KOPT-K1 (cell line): ENCODE results near the gene NAA80.
"Not testable (repeated sequence)": the region's sequence is repeated elsewhere in the genome, so short reads cannot be mapped to it uniquely, and the experiment has no call there.

Experiments
- H3K27ac ChIP-seq: fragments of 200-600 bp; sonication (generic); 2 replicates; pipeline ENCODE4 v1.5.1; 2016; ENCODE audit warnings: antibody characterized with exemption, mild to moderate bottlenecking, low read depth, low read length; ENCODE audit not compliant: poor library complexity, severe bottlenecking
- H3K36me3 ChIP-seq: fragments of 200-600 bp; sonication (generic); 2 replicates; pipeline ENCODE4 v1.5.1; 2017; ENCODE audit warnings: antibody characterized with exemption, mild to moderate bottlenecking, low read length, moderate library complexity; ENCODE audit not compliant: insufficient read depth
- H3K9me3 ChIP-seq: fragments of 200-600 bp; sonication (generic); 2 replicates; pipeline ENCODE4 v1.5.1; 2017; ENCODE audit warnings: antibody characterized with exemption, low read length, mild to moderate bottlenecking; ENCODE audit not compliant: insufficient read depth, poor library complexity, severe bottlenecking

The NAA80 gene

DNA sequence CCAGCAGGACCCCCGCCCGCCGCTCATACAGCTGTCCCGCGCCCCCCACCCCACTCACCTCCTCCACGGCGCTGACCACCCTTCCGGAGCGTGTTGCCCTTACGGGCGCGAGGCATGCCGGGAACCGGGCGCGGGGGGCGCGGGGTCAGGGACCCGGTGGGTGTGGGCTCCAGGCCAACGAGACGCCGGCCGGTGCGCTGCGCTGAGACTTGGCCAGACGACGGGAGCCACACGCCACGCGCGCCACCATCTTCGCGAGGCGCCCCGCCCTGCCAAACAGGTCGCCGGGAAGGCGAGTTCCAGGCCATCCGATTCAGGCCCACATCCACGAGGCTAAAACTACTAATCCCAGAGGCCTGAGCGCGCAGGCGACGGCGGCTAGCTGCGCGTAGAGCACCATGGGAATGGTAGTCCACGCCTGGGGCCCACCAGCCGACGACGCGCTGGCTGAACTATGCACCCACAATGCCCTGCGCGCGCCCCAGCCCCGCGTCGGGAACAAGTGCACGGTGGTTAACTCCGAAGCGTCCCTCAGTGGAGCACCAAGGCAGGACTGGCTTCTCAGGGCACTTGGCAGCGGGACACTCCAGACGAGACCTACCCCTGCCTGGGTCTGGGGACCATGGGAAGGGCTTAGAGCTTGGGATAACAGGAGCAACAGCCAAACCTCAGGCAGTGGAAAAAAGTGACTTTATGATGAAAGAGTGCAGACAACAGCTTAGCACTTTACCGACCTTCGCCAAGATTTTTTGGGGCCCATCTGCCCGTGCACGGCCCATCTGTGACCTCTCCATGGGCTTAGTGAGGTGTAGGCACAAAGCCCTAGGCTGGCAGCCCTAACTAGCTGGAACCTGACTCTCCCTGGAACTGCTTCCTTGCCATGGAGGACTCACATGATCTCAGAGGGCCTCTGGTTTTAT is 6.8 kb downstream of the NAA80 start, which contains the start of gene IFRD2:
Gene IFRD2 (minus strand): TSS at position 271 of the 920 bp plus-strand sequence. CDS start 155 bp downstream, at position 116.
- H3K27ac ChIP-seq = peak within 1 kb of the TSS; percentile 79
- H3K36me3 ChIP-seq = peaks cover 32% of the 10 kb centered on the region
- no peaks in the 10 kb centered on the region for H3K9me3 ChIP-seq

DNA sequence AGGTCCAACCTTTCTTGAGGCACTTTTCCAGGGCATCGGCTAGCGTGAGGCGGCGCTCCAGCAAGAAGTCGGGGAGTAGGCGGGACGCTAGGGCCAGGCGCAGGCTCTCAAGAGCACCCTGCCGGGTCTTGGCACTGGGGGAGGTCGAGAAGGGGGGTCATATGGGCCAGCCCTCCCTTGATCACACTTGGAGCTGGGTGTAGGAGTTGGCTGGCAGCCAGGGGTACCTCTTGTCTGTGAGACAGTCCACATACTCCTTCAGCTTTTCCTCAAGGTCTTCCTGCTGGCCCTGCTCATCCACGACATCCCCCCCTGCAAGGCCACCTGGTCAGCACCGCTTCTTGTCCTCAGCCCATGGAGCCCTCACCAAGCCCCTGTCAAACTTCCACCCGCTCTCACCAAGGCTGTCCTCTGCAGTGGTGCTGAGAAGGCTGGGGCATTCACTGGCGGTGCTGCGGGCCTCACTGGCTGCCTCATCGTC is 9.0 kb downstream of the NAA80 start:
- H3K36me3 ChIP-seq = peaks cover 51% of the 10 kb centered on the region
- no peak overlapping the region for H3K27ac ChIP-seq
- H3K9me3 ChIP-seq = no peaks in the 10 kb centered on the region

DNA sequence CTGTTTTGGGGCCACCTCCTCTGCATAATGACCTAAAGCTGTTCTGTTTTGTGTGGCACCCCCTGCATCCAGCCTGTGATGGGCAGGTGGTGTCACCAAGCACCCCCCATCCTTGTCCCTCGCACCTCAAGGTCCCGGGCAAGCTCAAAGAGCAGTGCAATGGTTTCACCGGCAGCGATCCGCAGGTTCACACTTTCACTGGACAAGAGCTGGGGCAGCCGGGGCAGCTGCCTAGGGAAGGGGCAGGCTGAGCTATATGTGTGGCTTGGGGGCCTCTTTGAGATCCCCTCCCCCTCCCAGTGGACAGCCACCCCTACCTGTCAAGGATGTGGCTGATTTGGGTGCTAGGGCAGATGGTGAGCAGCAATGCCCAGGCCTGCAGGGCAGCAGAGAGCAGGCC is 10.1 kb downstream of the NAA80 start:
- H3K9me3 ChIP-seq = no peaks in the 10 kb centered on the region
- no peak overlapping the region for H3K27ac ChIP-seq
- peaks cover 51% of the 10 kb centered on the region for H3K36me3 ChIP-seq

DNA sequence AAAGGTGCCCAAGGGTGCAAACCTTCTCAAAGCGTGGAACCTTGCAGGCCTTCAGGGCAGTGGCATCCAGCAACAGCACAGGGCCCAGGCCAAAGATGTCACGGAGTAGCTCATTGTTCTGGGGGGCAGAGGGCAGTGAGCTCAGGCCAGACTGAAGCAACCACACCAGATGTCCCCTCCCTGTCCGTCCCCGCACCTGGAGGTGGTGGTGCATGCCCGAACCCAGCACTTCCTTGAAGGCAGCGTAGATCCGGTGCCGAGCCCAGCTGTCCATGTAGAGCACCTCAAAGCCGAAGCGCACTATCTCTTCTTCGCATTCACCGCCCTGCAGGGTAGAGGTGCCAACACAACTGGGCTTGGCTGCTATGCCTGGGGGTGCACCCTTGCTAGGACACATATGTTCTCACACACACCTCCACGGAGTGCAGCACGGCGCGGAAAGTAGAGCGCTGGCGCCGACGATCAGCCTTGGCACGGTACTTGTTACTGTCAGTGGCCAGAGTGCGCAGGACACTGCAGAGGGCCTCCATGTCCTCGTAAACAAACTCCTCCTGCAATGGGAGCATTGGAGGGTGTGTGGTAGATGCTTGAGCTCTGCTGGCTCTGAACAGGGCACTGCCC is 10.7 kb downstream of the NAA80 start:
- H3K9me3 ChIP-seq = no peaks in the 10 kb centered on the region
- H3K36me3 ChIP-seq = peaks cover 51% of the 10 kb centered on the region
- no peak overlapping the region for H3K27ac ChIP-seq

DNA sequence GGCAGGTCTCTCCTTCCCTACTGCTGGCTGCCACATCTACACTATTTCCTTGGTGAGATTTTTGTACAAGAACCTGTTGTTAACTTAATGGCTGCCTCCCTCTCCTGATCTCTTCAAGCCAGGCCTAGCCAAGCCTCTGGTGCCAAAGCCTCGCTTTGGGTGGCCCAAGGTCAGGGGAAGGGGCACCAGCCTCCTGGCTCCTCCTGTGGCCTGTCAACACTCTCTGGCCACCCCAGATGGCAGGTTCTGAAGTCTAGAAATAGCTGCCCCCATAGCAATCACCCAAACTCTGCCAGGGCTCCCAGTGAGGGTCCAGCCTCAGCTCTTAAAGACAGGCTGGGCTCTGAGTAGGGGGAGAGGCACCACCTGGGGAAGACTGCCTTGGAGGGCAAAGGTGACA is 11.9 kb downstream of the NAA80 start:
- H3K27ac ChIP-seq = no peak overlapping the region
- no peaks in the 10 kb centered on the region for H3K9me3 ChIP-seq
- peaks cover 51% of the 10 kb centered on the region for H3K36me3 ChIP-seq

DNA sequence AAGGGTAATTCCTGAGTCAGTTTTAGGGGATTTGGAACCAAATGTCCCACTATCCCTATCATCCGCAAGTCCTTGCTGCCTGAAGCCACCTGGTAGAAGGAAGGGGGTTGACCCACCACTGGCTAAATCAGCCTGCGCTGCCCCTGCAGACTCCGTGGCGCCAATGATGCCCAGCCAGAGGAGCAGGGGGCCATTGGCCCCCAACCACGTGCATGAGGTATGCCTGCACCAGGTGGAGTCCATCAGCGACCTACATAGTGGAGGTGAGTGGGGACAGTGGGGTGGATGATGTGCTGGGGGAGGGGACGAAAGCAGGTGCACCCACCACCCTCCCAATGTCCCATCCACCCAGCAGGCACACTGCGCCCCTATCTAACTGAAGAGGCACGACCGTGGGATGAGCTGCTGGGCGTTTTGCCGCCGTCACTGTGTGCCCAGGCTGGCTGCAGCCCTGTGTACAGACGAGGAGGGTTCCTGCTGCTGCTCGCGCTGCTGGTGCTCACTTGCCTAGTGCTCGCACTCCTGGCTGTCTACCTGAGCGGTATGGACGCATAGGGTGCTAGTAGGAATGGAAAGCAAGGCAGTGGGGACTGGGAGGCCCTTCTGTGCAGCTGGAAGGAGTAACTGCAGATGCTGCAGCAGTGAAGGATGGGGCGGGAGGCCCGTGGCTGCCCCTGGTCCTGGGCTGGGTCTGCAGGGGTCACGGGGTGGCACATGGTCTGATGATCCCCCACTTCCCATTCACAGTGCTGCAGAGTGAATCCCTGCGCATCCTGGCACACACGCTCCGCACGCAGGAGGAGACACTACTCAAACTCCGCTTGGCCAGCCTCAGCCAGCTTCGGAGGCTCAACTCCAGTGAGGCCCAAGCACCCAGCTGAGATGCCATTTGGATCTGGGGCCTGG is 12.6 kb downstream of the NAA80 start:
- Histone ChIP-seq H3K9me3 (no peaks in the 10 kb centered on the region), H3K27ac (no peak overlapping the region), H3K36me3 (peaks cover 51% of the 10 kb centered on the region)

DNA sequence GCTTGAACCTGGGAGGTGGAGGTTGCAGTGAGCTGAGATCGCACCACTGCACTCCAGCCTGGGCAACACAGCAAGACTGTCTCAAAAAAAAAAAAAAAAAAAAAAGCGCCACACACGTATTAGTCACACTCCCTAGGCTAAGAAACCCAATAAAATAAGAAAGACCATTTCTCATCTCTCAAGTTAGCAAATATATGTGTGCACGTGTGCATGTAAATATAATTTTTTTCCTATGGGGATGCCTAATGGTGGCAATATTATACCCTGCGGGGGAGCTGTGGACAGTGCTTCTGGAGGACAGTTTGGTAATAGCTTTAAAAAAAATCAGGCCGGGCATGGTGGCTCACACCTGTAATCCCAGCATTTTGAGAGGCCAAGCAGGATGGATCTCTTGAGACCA is 15.1 kb downstream of the NAA80 start:
- H3K36me3 ChIP-seq = peaks cover 36% of the 10 kb centered on the region
- H3K9me3 ChIP-seq, H3K27ac ChIP-seq: not testable (repeated sequence)

DNA sequence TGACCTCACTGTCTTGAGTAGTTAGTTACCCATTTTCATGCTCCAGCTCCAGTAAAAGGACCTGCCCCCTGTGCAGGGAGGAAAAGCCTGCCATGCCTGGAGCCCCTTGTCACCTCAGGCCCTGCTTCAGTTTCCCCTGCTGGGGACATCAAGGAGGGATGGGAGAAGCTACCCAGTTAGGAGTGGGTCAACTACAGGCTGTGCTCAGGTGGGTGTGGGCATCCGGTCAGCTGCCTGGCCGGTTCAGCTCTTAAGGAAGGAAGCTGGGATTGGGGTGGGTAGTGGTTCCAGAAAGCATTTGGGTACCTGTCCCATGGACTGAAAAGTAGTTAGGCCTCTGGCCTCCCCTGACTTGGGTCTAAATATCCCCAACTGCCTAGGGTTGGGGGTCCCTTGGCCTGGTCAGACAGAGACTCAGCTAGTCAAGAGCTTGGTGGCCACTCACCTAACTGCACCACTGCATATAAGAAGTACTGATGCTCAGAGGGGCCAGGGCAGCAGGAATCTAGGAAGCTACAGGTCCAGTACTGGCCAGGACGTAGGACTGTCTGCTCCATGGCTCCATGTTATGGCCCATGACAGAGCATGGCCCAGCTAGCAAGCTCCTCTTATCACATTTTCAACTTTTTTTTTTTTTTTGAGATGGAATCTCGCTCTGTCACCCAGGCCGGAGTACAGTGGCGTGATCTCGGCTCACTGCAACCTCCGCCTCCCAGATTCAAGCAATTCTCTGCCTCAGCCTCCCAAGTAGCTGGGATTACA is 19.8 kb downstream of the NAA80 start:
- H3K27ac ChIP-seq = no peak overlapping the region
- no peaks in the 10 kb centered on the region for H3K9me3 ChIP-seq
- no peaks in the 10 kb centered on the region for H3K36me3 ChIP-seq

DNA sequence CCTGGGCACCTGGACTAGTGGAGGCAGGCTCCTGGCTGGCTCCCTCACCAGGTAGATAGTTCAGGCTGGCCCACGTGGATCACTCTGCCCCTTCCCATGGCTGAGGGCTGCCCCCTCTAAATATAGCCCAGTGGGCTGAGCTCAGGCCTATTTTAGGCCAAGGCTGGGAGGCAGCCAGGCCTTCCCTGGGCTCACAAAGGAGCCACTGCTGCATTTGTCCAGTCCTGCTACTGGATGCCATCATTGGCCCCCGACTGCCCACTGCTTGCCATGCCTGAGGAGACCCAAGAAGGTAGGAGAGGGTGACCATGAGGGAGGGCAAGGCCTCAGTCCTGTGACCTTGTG is 20.4 kb downstream of the NAA80 start, which contains the start of gene LSMEM2:
Gene LSMEM2 (plus strand): TSS at position 208 of the 345 bp plus-strand sequence. CDS start 27 bp downstream, at position 235.
- Histone ChIP-seq H3K36me3 (no peaks in the 10 kb centered on the region), H3K9me3 (no peaks in the 10 kb centered on the region), H3K27ac (no peak within 1 kb of the TSS)

DNA sequence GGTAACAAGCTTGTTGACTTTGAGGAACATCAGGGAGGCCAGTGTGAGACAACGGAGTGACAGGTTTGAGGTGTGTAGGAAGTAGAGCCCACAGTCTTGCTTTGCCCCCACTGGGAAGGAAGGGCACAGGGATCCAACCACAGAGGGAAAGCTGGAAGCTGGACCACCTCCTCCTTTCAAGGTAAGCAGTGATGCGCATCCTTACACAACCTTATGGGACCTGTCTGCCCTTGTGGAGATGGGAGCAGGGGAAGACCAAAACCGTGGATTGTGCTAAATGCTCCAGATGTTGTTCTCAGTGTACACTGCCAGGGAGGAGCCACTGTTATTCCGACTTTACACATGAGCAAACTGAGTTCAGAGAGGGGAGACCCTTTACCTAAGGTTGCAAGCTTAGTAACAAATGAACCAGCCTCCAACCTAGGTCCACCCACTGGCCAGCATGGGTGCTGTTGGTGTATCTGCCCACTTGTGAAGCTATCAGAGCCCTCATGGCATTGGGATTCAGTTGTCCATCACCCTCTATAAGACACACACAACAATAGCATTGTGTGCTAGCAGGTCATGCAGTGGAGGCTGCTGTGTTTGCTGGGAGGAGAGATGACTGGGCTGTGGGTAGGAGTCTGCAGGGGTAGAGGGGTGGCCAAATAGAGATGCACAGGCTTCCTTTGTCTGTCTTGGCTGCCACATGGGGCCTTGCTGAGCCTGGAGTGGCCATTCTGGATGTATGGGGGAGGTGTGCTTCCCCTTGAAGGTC is 20.9 kb downstream of the NAA80 start:
- Histone ChIP-seq H3K9me3 (no peaks in the 10 kb centered on the region), H3K36me3 (no peaks in the 10 kb centered on the region), H3K27ac (no peak overlapping the region)

DNA sequence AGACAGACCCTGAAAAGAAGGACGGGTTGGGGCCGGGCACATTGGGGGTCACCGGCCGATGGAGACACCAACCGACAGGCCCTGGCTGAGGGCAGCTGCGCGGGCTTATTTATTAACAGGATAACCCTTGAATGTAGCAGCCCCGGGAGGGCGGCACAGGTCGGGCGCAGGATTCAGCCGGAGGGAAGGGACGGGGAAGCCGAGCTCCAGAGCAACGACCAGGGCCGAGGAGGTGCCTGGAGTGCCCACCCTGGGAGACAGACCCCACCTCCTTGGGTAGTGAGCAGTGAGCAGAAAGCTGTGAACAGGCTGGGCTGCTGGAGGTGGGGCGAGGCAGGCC is 22.5 kb downstream of the NAA80 start:
- Histone ChIP-seq H3K9me3 (no peaks in the 10 kb centered on the region), H3K36me3 (no peaks in the 10 kb centered on the region), H3K27ac (no peak overlapping the region)

DNA sequence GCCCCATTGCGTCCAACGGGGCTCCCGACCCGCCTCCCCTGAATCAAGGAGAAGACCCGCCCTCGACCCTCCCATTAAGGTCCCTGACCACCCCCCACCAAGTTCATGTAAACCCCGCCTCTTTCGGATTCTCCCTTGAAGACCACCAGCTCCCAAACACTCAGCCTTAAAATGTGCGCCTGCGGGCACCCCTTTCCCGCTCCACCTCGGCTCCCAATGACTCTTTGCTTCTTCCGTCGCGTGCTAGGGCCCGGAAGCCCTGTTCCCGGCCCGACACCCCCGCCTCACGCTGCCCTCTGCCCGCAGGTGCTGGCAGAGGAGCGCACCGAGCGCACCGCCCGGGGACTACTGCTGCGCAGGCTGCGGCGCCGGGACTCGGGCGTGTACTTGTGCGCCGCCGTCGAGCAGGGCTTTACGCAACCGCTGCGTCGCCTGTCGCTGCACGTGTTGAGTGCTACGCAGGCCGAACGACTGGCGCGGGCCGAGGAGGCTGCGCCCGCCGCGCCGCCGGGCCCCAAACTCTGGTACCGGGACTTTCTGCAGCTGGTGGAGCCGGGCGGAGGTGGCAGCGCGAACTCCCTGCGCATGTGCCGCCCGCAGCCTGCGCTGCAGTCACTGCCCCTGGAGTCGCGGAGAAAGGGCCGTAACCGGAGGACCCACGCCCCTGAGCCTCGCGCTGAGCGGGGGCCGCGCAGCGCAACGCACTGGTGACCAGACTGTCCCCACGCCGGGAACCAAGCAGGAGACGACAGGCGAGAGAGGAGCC is 23.0 kb downstream of the NAA80 start:
- H3K9me3 ChIP-seq = no peaks in the 10 kb centered on the region
- no peaks in the 10 kb centered on the region for H3K36me3 ChIP-seq
- H3K27ac ChIP-seq = no peak overlapping the region
